Stimulated activated naive CD4-positive, alpha-beta T cell (primary cell): ENCODE results near the gene NAXD.
"Not testable (repeated sequence)": the region's sequence is repeated elsewhere in the genome, so short reads cannot be mapped to it uniquely, and the experiment has no call there.

Experiments used
- DNase-seq, 6 experiments: peaks; one replicate each; lab custom pipeline; 2025; lab: John Stamatoyannopoulos, UW

The NAXD gene

GRCh38 chr13:110615322-110616102, at the start of gene NAXD:
Gene NAXD (plus strand): TSS chr13:110615545. CDS start chr13:110615602, 57 bp downstream.
- DNase-seq, result peak; percentile 56 to 78 (median 67)

- DNase-seq, result no peak
Observed at GRCh38 chr13:110566171-110566570, 49.2 kb upstream of the NAXD start.

GRCh38 chr13:110568612-110569011, 46.7 kb upstream of the NAXD start:
- DNase-seq, result no peak

- DNase-seq, result not testable (repeated sequence)
Observed at GRCh38 chr13:110569962-110570361, 45.4 kb upstream of the NAXD start.

GRCh38 chr13:110570886-110571285, 44.5 kb upstream of the NAXD start:
- DNase-seq, result no peak

GRCh38 chr13:110571896-110572777, 43.2 kb upstream of the NAXD start:
- DNase-seq, result no peak

- DNase-seq, result no peak
Observed at GRCh38 chr13:110572778-110573118, 42.6 kb upstream of the NAXD start.

GRCh38 chr13:110574161-110574560, 41.2 kb upstream of the NAXD start:
- DNase-seq, result no peak

- no peak for DNase-seq
Observed at GRCh38 chr13:110575322-110576069, 39.8 kb upstream of the NAXD start.

GRCh38 chr13:110576070-110576394, 39.3 kb upstream of the NAXD start:
- DNase-seq, result no peak

- DNase-seq, result no peak
Observed at GRCh38 chr13:110576736-110577476, 38.4 kb upstream of the NAXD start.

- DNase-seq, result no peak
Observed at GRCh38 chr13:110578363-110578762, 37.0 kb upstream of the NAXD start.

GRCh38 chr13:110580800-110581199, 34.5 kb upstream of the NAXD start:
- DNase-seq, result no peak

GRCh38 chr13:110581506-110582185, 33.7 kb upstream of the NAXD start:
- DNase-seq, result no peak

- DNase-seq, result no peak
Observed at GRCh38 chr13:110582421-110582954, 32.9 kb upstream of the NAXD start.

GRCh38 chr13:110583178-110583865, 32.0 kb upstream of the NAXD start:
- no peak for DNase-seq

- DNase-seq, result no peak
Observed at GRCh38 chr13:110589793-110590390, 25.5 kb upstream of the NAXD start.

- DNase-seq, result no peak
Observed at GRCh38 chr13:110590577-110590976, 24.8 kb upstream of the NAXD start.

- DNase-seq, result no peak
Observed at GRCh38 chr13:110592665-110593064, 22.7 kb upstream of the NAXD start.
